RKO (cell line): ENCODE results near the gene ECHDC1.
"Not testable (repeated sequence)": the region's sequence is repeated elsewhere in the genome, so short reads cannot be mapped to it uniquely, and the experiment has no call there.

Source experiments
- DNase-seq: peaks from one replicate; pipeline ENCODE4 v3.0.0-alpha.2; 2016; ENCODE audit warnings: low spot score

Gene ECHDC1

DNA sequence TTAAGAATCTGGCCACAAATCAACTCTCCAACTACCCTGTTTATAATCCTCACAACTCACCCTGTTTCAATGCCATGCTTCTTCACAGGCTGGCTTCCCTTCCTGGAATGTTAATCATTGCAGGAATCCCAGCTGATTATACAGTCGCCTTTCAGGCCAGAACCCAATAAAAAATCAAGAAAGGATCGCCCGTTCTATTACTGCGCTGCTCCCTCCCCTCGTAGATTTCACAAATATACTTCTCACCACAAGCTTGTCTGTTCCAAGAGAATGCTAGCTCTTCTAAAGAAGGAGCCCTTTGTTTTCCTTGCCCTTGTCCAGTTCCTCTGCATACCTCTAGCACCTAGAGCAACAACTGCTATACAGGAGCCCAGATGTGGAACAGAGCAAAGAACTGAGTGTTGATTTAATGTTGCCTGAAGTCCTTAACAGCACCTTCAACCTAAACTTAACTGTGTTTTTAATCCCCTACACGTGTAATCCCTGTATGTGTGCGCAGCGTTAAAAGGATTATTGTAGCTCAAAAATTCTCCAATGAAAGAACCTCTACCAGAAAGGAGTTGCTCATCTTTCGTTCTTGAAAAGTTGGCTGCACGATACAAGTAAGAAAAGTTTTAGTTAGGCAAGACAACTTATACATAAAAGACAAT, 988 bp downstream of the ECHDC1 start:
- peak; percentile 40 for DNase-seq

DNA sequence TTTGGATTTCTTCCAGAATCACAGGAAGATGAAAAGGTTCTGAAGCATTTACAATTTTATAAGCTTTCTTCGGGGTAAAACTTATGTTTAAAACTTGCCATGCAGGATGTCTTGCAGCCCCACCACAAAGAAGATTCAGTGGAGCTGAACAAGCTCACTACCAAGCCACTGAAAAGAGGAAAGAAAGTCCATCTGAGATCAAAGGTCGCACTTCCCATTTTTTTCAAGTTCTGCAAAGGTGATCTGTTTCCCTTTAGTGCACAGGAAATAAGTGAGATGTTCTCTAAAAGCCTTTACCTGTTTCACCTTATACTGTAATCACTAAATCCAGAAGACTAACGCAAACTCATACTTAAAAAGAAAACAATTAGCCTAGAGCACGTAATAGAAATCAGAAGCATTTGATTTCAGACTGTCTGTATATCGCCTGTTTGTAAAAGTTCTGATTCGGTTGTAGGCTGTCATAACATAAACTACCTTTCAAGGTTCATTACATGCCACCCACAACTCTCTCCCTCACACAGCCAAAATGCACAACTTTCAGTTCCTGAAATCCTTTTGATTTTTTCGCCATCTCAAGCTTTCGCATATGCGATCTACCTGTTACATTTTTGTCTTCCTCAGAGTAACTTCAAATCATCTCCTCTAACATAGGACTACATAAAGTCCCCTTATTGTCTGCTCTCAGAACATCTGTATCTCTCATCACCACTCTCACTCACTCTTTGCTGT, 1.8 kb downstream of the ECHDC1 start:
- DNase-seq, result no peak

DNA sequence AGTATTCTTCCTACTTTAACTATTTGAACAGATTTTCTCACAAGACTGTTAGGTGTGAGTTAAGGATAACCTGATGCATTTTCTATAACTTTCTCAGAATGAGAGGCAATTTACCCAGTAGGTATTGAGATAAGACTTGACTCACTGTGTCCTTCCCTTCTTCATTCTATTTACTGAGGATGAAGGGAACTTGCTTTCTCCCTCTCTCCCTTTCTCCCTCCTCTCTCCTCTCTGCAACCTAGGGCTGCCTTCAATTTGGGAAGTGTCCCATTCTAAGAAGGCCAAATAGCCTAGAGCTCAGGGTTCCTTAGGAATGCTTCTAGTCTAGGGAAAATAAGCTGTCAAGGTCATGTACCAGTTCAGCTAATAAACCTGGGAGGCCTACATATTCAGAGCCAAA, 3.2 kb downstream of the ECHDC1 start:
- DNase-seq, result no peak

DNA sequence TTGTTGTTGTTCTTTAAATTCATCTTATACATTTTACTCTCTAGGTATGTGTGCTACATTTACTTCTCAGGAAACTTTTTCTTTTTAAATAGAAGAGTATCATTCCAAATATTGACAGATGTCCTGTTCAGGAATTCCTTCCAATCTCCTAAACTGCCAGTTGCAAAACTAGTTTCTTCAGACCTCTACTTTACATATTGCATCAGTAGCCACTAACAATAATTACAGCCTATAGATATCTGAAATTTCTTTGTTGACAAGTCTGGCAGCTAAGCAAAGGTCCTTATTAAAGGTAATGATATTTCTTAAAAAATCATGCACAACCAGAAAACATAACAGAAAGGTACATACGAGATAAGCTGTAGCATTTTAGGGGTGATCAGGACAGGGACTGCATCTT, 4.5 kb downstream of the ECHDC1 start:
- DNase-seq, result no peak

DNA sequence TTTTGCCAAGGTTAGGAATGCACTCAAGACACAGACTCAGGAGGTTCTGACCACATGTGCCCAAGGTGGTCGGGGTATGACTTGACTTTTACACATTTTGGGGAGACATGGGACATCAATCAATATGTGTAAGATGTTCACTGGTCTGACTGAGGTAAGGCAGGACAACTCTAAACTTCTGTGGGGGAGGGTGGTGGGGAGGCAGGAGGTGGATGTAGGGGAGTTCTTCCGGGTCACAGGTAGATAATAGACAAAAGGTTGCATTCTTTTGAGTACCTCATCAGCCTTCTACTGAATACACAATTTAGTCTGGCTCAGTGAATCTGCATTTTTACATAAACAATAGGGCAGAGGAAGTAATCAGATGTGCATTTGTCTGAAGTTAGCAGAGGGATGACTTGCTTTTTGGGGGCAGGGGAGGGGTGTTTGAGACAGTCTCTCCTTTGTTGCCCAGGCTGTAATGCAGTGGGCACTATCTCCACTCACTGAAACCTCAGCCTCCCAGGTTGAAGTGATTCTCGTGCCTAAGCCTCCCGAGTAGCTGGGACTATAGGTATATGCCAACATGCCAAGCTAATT, 10.9 kb downstream of the ECHDC1 start:
- no peak for DNase-seq

GRCh38 chr6:127331256-127331655, 12.2 kb downstream of the ECHDC1 start:
- DNase-seq, result not testable (repeated sequence)

GRCh38 chr6:127328043-127328609, 15.3 kb downstream of the ECHDC1 start:
- peak; percentile 14 for DNase-seq

DNA sequence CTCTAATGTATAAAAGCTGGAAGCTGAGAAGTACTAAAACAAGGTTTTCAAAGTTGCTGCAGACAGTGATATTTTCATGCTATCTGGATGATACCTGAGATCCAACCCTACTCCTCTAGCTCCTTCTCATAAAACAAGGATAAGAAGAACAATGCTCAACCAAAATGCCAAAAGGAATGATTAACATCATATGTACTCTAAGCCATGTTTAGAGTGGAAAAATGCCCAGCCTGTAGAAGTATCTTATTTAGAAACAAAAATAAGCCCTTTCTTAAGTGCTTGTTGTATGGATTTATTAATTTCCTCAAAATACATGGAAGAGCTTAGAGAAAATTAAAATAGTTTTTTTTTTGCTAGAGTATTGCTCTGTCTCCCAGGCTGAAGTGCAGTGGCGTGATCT, 23.7 kb downstream of the ECHDC1 start:
- DNase-seq, result no peak

DNA sequence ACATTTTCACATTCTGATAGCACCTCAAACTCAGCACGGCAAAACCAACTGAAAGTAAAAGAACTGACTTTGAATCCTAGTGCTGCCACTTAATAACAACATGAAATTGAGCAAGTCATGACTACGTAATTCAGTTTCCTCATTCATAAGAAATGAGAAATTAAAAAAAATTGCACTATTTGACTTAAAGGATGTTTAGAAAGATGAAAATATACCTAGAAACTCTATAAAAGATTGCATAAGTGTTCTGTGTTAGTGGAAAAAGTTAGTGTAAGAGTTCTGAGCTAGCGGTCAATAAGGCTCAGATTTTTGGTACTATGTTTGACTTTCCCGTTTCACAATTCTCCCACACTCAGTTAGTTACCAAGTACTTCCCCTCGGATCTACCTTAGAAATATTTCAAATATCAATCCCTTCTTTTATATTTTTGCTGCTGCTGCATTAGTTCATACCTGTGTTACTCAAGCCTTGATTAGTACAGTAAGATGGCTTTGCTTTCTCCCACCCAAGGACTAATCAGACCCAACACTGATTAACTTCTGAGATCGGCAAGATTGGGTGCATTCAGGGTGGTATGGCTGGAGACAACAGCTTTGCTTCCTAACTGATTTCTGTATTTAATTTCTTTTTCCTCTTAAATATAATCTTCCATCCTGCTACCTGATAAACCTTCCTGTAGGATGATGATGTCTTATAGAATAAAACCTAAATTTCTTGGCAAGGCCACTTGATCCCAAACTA, 25.9 kb downstream of the ECHDC1 start:
- DNase-seq, result no peak

GRCh38 chr6:127305741-127306140, 37.7 kb downstream of the ECHDC1 start:
- no peak for DNase-seq

GRCh38 chr6:127303917-127304316, 39.5 kb downstream of the ECHDC1 start:
- no peak for DNase-seq

GRCh38 chr6:127302728-127303660, 40.4 kb downstream of the ECHDC1 start:
- peak; percentile 56 for DNase-seq

DNA sequence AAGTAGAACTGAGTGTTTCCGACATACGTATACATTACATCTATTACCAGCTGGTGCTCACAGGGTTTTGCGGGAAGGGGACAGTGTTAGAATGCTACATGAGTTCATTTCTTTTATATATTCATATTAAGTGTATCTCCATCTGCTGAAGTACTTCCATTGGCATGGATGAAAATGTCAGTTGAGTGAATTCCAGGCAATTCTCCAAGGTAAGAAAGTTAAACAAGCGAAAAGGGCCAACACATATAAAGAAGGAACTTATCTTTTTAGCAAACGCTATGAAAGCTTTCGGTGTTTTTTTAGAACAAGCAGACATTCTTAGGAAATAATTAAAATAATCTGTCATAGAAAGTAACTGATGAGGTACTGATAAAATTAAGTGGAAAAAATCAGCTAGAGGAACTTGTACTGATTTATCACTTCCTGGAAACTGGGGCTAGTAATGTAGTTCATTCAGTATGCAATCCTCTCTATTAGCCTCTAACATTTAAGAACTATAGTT, 42.2 kb downstream of the ECHDC1 start:
- DNase-seq, result no peak

GRCh38 chr6:127300411-127300810, 43.0 kb downstream of the ECHDC1 start:
- peak; percentile 63 for DNase-seq

DNA sequence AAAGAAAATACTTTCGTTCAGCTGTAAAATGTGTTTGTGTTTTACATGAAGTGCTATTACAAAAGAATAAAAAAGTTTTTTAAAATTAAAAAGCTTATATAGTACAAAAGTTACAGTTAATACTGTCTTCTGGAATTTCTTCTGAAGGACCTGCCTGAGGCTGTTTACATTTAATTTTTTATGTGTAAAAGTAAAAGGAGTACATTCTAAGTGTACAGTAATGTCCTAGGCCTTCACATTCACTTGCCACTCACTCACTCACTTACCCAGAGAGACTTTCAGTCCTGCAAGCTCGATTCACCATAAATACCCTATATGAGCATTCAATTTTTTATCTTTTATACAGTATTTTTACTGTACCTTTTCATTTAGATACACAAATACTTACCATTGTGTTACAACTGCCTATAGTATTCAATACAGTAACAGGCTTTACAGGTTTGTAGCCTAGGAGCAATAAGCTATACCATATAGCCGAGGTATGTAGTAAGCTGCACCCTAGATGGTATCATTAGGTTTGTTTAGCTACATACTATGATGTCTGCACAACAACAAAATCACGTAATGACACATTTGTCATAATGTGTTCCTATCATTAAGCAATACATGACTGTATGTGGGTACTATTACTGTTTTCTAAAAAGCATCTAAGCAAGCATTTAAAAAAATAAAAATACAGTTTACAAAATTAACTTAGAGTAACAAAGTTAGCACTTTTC, 43.7 kb downstream of the ECHDC1 start:
- no peak for DNase-seq

DNA sequence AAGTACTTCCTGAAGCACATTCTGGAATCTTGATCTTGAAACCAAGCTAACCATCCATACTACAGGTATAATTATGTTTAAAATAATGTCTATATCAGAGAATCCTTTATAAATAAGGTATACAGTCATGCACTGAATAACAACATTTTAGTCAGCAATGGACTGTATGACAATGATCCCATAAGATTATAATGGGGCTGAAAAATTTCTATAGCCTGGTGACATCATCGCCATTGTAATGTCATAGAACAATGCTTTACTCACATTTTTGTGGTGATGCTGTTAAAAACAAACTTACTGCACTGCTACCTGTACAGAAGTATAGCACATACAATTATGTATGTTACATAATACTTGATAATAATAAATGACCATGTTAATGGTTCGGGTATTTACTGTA, 44.9 kb downstream of the ECHDC1 start:
- DNase-seq, result no peak

DNA sequence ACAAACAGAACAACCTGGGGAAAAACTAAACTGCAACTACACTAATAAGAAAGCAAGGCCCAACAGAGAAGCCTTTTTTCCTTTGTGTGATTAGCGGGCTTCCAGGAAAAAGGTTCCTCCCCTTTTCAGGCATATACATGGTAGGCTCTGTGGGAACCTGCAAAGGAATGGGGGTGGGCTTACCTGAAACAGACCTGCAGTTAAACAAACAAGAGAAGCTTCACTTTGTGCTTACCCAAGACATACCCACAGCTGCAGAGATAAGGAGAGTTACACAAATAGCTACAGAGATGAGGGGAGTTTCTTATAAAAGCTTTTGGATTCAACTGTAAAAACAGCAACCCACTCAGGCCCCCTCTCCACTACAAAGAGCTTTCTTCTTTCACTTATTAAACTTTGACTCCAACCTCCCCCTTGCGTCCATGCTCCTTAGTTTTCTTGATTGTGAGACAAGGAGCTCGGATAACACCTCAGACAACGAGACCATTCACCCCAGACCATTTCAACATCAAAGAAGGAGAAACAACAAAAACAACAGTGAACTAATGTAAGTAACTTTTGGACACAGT, 45.8 kb downstream of the ECHDC1 start:
- DNase-seq, result no peak

DNA sequence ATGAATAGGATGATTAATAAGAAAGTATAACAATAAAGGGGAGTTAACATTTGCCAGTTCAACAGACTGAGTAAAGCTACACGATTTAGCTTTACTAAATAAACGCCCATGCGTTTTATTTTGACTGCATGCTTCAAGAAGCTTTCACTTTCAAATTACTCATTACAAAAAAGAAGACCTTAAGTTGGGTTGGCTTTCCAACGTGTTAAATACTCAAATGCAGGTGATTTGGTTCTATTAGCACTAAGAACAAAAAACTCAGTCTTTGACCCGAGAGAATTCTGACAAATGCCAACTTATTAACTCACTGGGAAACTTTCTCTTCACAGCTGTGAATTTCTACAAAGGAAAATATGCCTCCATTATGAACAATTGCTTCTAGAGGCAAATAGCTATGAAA, 51.9 kb downstream of the ECHDC1 start:
- no peak for DNase-seq

DNA sequence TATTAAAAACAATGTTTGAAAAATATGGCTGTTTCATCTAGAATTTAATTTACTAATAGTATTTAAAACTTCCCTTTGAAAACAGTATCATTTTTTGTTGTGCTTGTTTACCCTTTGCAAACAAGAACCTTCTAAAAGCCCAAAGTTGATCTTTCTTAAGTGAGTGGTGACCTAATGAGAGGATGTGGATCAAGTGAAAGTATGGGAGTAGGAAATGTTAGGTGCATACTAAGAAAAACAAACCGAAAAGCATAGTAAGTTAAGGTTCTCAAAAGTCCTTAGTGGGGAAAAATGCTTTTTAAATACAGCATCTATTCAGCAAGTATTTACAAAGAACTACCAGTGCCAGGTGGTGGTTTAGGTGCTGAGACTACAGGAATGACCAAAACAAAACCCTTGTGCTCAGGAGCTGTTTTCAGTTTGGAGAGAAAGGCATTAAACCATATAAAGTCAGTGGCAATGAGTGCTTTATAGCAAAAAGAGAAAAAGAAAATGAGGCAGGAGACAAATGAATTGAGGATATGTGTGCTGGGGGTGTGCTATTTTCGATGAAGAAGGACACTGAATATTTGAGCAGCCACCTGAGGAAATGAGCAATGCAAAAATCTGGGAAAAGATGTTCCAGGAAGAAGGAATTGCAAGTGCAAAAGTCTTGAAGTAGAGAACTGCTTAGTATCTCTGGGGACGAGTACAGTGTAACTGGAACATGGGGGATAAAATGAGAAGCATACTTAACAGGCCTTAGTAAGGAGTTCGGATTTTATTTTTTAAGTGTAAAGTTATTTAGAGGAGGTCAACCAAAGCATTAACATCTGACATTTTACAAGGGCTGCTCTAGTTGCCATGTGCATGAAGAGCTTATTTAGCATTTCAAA, 52.8 kb downstream of the ECHDC1 start:
- no peak for DNase-seq
